Testis (tissue), 3 donors: Measurements from ENCODE around the gene SHQ1. TPM values are rescaled to one million over a fixed set of nuclear protein-coding genes. Genes with fewer than 3 reads are reported as not detected.
"Not testable (repeated sequence)": the region's sequence is repeated elsewhere in the genome, so short reads cannot be mapped to it uniquely, and the experiment has no call there.

Experiments used
- DNase-seq: peaks from one replicate; pipeline ENCODE4 v3.0.0-alpha.2; 2019
- H3K27ac ChIP-seq, 2 donors: fragments of 200-600 bp; sonication (generic); one replicate each; pipeline ENCODE4 v1.5.1; 2019
- H3K27me3 ChIP-seq: fragments of 200-600 bp; sonication (generic); one replicate; pipeline ENCODE4 v1.5.1; 2019
- H3K36me3 ChIP-seq: fragments of 200-600 bp; sonication (generic); one replicate; pipeline ENCODE4 v1.5.1; 2017; ENCODE audit warnings: low read depth; ENCODE audit errors: missing control alignments
- H3K4me1 ChIP-seq: fragments of 200-600 bp; sonication (generic); one replicate; pipeline ENCODE4 v1.5.1; 2019
- H3K4me3 ChIP-seq, 2 donors: fragments of 200-600 bp; sonication (generic); one replicate each; pipeline ENCODE4 v1.5.1; 2017 to 2019
- H3K9me3 ChIP-seq: fragments of 200-600 bp; sonication (generic); one replicate; pipeline ENCODE4 v1.5.1; 2017
- CTCF ChIP-seq, 3 experiments: fragments of 450-650 bp in 2 of 3; fragments of 200-600 bp in 1 of 3; sonication (generic) in 1 of 3; IDR thresholded peaks; one replicate each; pipeline ENCODE4 v1.5.1; 2016 to 2019; ENCODE audit warnings: antibody characterized with exemption in 3 of 3, mild to moderate bottlenecking in 2 of 3, moderate library complexity in 1 of 3
- POLR2A ChIP-seq: fragments of 450-650 bp; IDR thresholded peaks from one replicate; pipeline ENCODE4 v1.6.1; 2017; ENCODE audit warnings: antibody characterized with exemption, mild to moderate bottlenecking, moderate library complexity
- WGBS, 2 donors: methylation state at CpG; one replicate each; pipeline ENCODE4 v1.1.5; 2018; 5-methylcytosine and 5-hydroxymethylcytosine counted together
- intact Hi-C: fragments of 100-400 bp; cut with DNase I; formaldehyde crosslinking; loops from one replicate; pipeline ENCODE4 v1.15.1; 2023; ENCODE audit warnings: low total_unique reads
- polyA plus RNA-seq: library from polyadenylated mRNA; stranded (reverse); fragments of 350-450 nt; fragmentation: Illumina TruSeq; extraction: RNeasy Lipid Tissue Mini Kit (QIAGEN cat#74804); gene quantifications from one replicate; pipeline ENCODE4 v1.2.3, GENCODE V29; 2014; ENCODE audit warnings: low read depth, low replicate concordance; ENCODE audit not compliant: insufficient read depth
- total RNA-seq, 2 donors: library from RNA; depleted of rRNA; stranded (reverse); fragments of >200 nt; gene quantifications; one replicate each; pipeline ENCODE4 v1.2.3, GENCODE V29; 2016

The SHQ1 gene
- total and polyA plus RNA-seq, 3 donors from 2014 or later, result 20.1 to 26.9 (median 21.2) TPM

DNA sequence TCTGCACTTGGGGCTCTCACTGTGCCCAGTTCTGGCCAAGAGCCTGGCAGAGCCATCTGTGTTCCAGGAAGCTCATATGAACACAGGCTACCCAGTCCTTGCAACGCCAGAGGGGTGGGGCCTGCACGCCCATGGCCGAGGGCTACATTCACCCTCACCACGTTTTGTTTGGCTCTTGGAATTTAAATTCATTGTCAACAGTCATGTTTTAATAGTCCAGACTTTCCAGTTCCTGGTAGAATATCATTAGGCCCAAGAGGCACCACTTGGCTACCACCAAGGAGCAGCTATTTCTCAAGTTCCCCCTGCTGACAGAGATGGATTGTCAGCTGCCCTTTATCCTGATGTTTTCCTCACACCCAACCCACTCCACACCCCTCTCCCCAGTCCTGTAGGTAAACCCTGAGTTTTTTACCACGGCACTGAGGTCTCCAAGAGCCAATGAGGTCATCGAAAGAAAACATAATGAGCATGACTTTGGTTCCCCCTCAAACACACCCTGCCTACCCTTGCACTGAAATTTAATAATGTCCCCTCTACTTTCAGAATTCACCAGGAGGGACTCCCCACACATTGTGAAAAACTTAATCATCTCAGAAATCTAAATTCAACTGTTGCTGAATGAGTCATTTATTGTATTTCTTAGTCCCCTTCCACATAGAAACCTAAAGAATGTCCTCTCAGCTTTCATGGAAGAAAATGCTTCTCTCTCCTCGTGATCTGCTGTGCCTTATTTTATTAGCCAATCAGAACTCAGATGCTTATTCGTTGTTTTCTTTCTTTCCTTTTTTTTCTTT lies 125.1 kb downstream of the SHQ1 start:
- 68 to 75% methylated on average over 8 of the region's 8 CpGs for WGBS, 2 donors
- no peak overlapping the region for H3K4me3 ChIP-seq
- no peaks in the 10 kb centered on the region for H3K4me1 ChIP-seq
- no peak overlapping the region for H3K27ac ChIP-seq
- no peaks in the 10 kb centered on the region for H3K27me3 ChIP-seq
- intact Hi-C loops, result no loop called here
- H3K9me3 ChIP-seq, result no peaks in the 10 kb centered on the region
- TF ChIP-seq POLR2A (no peak), CTCF (IDR thresholded peaks at IDR 0.05) (no peak)
- no peaks in the 10 kb centered on the region for H3K36me3 ChIP-seq
- DNase-seq, result no peak

GRCh38 chr3:72721683-72722381 lies 126.4 kb downstream of the SHQ1 start:
- no peak for TF ChIP-seq POLR2A
- TF ChIP-seq CTCF (IDR thresholded peaks at IDR 0.05), result no peak
- Histone ChIP-seq H3K36me3 (no peaks in the 10 kb centered on the region), H3K4me1 (no peaks in the 10 kb centered on the region), H3K27ac (no peak overlapping the region), H3K4me3 (no peak overlapping the region), H3K27me3 (no peaks in the 10 kb centered on the region), H3K9me3 (no peaks in the 10 kb centered on the region)
- WGBS, 2 donors, result 76 to 85% methylated on average over 7 of the region's 7 CpGs
- no peak for DNase-seq
- intact Hi-C loops, result no loop called here

DNA sequence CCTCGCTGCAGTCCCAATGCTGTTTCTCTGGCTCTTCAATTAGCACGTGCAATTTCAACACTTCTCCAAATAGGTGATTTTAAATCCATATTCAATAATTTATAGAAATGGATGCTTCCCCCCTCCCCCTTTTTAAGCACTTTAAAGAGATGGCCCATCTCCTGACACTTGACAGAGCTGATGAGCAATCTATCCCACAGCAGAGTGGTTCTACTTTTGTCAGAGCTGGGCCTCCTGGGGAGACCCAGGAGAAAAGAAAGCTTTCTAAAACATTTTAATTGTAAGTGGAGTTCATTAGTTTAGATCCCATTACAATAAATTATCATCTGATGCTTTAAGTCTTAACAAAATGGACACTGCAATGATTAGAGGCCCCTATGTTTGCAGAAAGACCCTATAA lies 127.7 kb downstream of the SHQ1 start:
- H3K36me3 ChIP-seq, result no peaks in the 10 kb centered on the region
- H3K4me1 ChIP-seq, result no peaks in the 10 kb centered on the region
- intact Hi-C loops, result no loop called here
- H3K27me3 ChIP-seq, result no peaks in the 10 kb centered on the region
- no peaks in the 10 kb centered on the region for H3K9me3 ChIP-seq
- no peak for DNase-seq
- TF ChIP-seq CTCF (IDR thresholded peaks at IDR 0.05), result no peak
- no peak for TF ChIP-seq POLR2A
- 86 to 97% methylated on average over 2 of the region's 2 CpGs for WGBS, 2 donors
- no peak overlapping the region for H3K4me3 ChIP-seq
- H3K27ac ChIP-seq, result no peak overlapping the region

- H3K27me3 ChIP-seq, result no peaks in the 10 kb centered on the region
- no peaks in the 10 kb centered on the region for H3K9me3 ChIP-seq
- no peak overlapping the region for H3K27ac ChIP-seq
- H3K4me1 ChIP-seq, result no peaks in the 10 kb centered on the region
- no peak overlapping the region for H3K4me3 ChIP-seq
- TF ChIP-seq CTCF (IDR thresholded peaks at IDR 0.05), result no peak
- TF ChIP-seq POLR2A, result no peak
- intact Hi-C loops, result no loop called here
- no peak for DNase-seq
- no peaks in the 10 kb centered on the region for H3K36me3 ChIP-seq
These were observed 129.1 kb downstream of the SHQ1 start for GRCh38 chr3:72719137-72719536.

DNA sequence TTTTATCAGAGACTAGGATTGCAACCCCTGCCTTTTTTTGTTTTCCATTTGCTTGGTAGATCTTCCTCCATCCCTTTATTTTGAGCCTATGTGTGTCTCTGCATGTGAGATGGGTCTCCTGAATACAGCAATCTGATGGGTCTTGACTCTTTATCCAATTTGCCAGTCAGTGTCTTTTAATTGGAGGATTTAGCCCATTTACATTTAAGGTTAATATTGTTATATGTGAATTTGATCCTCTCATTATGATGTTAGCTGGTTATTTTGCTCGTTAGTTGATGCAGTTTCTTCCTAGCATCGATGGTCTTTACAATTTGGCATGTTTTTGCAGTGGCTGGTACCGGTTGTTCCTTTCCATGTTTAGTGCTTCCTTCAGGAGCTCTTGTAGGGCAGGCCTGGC lies 134.1 kb downstream of the SHQ1 start:
- intact Hi-C loops, H3K4me1 ChIP-seq, H3K36me3 ChIP-seq, H3K4me3 ChIP-seq, H3K27ac ChIP-seq, H3K27me3 ChIP-seq, DNase-seq, H3K9me3 ChIP-seq: not testable (repeated sequence)
- WGBS, 2 donors, result 80 to 92% methylated on average over 3 of the region's 3 CpGs

DNA sequence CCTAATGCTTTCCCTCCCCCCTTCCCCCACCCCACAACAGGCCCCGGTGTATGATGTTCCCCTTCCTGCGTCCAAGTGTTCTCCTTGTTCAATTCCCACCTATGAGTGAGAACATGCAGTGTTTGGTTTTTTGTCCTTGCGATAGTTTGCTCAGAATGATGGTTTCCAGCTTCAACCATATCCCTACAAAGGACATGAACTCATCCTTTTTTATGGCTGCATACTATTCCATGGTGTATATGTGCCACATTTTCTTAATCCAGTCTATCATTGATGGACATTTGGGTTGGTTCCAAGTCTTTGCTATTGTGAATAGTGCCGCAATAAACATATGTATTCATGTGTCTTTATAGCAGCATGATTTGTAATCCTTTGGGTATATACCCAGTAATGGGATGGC lies 137.8 kb downstream of the SHQ1 start:
- DNase-seq, H3K36me3 ChIP-seq, H3K9me3 ChIP-seq, H3K27ac ChIP-seq, intact Hi-C loops, H3K4me1 ChIP-seq, H3K27me3 ChIP-seq, H3K4me3 ChIP-seq: not testable (repeated sequence)
- WGBS, 2 donors, result 92 to 98% methylated on average over 4 of the region's 4 CpGs
